GM12891 (cell line): ENCODE data around the gene CNTLN.

ENCODE experiments used
- POLR2A ChIP-seq: IDR thresholded peaks from 2 replicates; pipeline ENCODE4 v1.6.1; 2011; ENCODE audit warnings: low read depth, low read length, control low read depth
- POLR2AphosphoS5 ChIP-seq: IDR thresholded peaks from 2 replicates; pipeline ENCODE4 v1.6.1; 2011; ENCODE audit warnings: low read depth, low read length, control low read depth
- SPI1 ChIP-seq: IDR thresholded peaks from 2 replicates; pipeline ENCODE4 v1.6.1; 2011; ENCODE audit warnings: low read depth, low read length, control low read depth
- TAF1 ChIP-seq: IDR thresholded peaks from 2 replicates; pipeline ENCODE4 v1.6.1; 2011; ENCODE audit warnings: low read depth, low read length, control low read depth

GRCh38 chr9:17272536-17272935 lies 137.7 kb downstream of the CNTLN start:
- TF ChIP-seq POLR2AphosphoS5 (no peak), POLR2A (no peak), TAF1 (no peak), SPI1 (no peak)
